IMR-90 (cell line): ENCODE measurements around the gene GPI. TPM values are rescaled to one million over a fixed set of nuclear protein-coding genes. Genes with fewer than 3 reads are reported as not detected.

Experiments
- ATAC-seq: fragments of 200-7000 bp; cut with Tn5 transposase; 2 replicates; pipeline ENCODE4 v1.9.1; 2020; ENCODE audit warnings: low read depth, mild to moderate bottlenecking, moderate library complexity
- BruUV-seq: library from RNA; stranded (reverse); fragments of 400-500 nt; replicated peaks from 2 replicates; lab custom pipeline; 2021; lab: Mats Ljungman, UMichigan
- CTCF ChIA-PET: fragments of 300-600 bp; formaldehyde crosslinking; extraction: SDS; loops from one replicate; lab custom pipeline; 2021; ENCODE audit warnings: antibody characterized with exemption; lab: Yijun Ruan, JAX
- POLR2A ChIA-PET: fragments of 300-600 bp; sonication (Branson Sonifier 250); formaldehyde crosslinking; loops from one replicate; lab custom pipeline; 2022; ENCODE audit warnings: antibody characterized with exemption; ENCODE audit not compliant: unreplicated experiment; lab: Charles Lee
- DNase-seq: peaks from one replicate; pipeline ENCODE4 v3.0.0; 2013
- H2AFZ ChIP-seq: replicated peaks from 2 replicates; pipeline ENCODE3; 2013; ENCODE audit warnings: low read length, mild to moderate bottlenecking; ENCODE audit not compliant: poor library complexity
- H2AK5ac ChIP-seq: 2 replicates; pipeline ENCODE4 v1.6.1; 2013; ENCODE audit warnings: low read depth, low read length, inconsistent platforms
- H2AK9ac ChIP-seq: replicated peaks from 2 replicates; pipeline ENCODE3; 2013; ENCODE audit warnings: mild to moderate bottlenecking, low read depth, low read length, moderate library complexity; ENCODE audit not compliant: poor library complexity
- H2BK120ac ChIP-seq: 2 replicates; pipeline ENCODE4 v1.6.1; 2013; ENCODE audit warnings: low read depth, low read length, inconsistent platforms
- H2BK15ac ChIP-seq: 3 replicates; pipeline ENCODE4 v1.6.1; 2013; ENCODE audit warnings: low read depth, low read length, inconsistent platforms
- H2BK20ac ChIP-seq: 2 replicates; pipeline ENCODE4 v1.6.1; 2013; ENCODE audit warnings: low read depth, mild to moderate bottlenecking, inconsistent platforms, low read length, moderate library complexity
- H2BK5ac ChIP-seq: 2 replicates; pipeline ENCODE4 v1.6.1; 2013; ENCODE audit warnings: mild to moderate bottlenecking, low read depth, low read length, inconsistent platforms; ENCODE audit not compliant: poor library complexity, severe bottlenecking
- H3K14ac ChIP-seq: replicated peaks from 2 replicates; pipeline ENCODE4 v1.6.1; 2013; ENCODE audit warnings: low read depth, low read length, inconsistent platforms
- H3K18ac ChIP-seq: 2 replicates; pipeline ENCODE4 v1.6.1; 2013; ENCODE audit warnings: low read depth, low read length, control low read depth
- H3K23ac ChIP-seq: 2 replicates; pipeline ENCODE4 v1.6.1; 2013; ENCODE audit warnings: low read depth, low read length, inconsistent platforms
- H3K27ac ChIP-seq: 2 replicates; pipeline ENCODE4 v1.5.1; 2013; ENCODE audit warnings: mild to moderate bottlenecking, control low read depth, low read length; ENCODE audit not compliant: insufficient read depth
- H3K27me3 ChIP-seq: 2 replicates; pipeline ENCODE4 v1.6.1; 2013; ENCODE audit warnings: low read length; ENCODE audit not compliant: control insufficient read depth, insufficient read depth
- H3K36me3 ChIP-seq: 2 replicates; pipeline ENCODE4 v1.6.1; 2013; ENCODE audit warnings: low read length, mixed read lengths; ENCODE audit not compliant: control insufficient read depth, insufficient read depth
- H3K4ac ChIP-seq: 2 replicates; pipeline ENCODE4 v1.6.1; 2013; ENCODE audit warnings: low read depth, low read length, inconsistent platforms
- H3K4me1 ChIP-seq: 2 replicates; pipeline ENCODE4 v1.6.1; 2013; ENCODE audit warnings: low read length, mixed read lengths; ENCODE audit not compliant: control insufficient read depth, insufficient read depth
- H3K4me2 ChIP-seq: 2 replicates; pipeline ENCODE4 v1.6.1; 2013; ENCODE audit warnings: low read depth, mild to moderate bottlenecking, control low read depth, low read length, moderate library complexity
- H3K4me3 ChIP-seq: 2 replicates; pipeline ENCODE4 v1.5.1; 2013; ENCODE audit warnings: low read depth, mild to moderate bottlenecking, control low read depth, low read length, moderate library complexity; ENCODE audit not compliant: insufficient read depth
- H3K56ac ChIP-seq: 2 replicates; pipeline ENCODE4 v1.6.1; 2013; ENCODE audit warnings: low read length, inconsistent platforms; ENCODE audit not compliant: insufficient read depth; ENCODE audit errors: extremely low read depth
- H3K79me1 ChIP-seq, 2 experiments: 2 replicates each; pipeline ENCODE4 v1.6.1; 2013; ENCODE audit warnings: low read length in 2 of 2, inconsistent platforms in 1 of 2, low read depth in 1 of 2
- H3K9ac ChIP-seq: 2 replicates; pipeline ENCODE4 v1.6.1; 2013; ENCODE audit warnings: low read depth, low read length, control low read depth
- H3K9me1 ChIP-seq: 2 replicates; pipeline ENCODE4 v1.6.1; 2013; ENCODE audit warnings: low read length, inconsistent platforms; ENCODE audit not compliant: insufficient read depth
- H3K9me3 ChIP-seq: 2 replicates; pipeline ENCODE4 v1.6.1; 2013; ENCODE audit warnings: low read length; ENCODE audit not compliant: control insufficient read depth, insufficient read depth
- H4K20me1 ChIP-seq: 2 replicates; pipeline ENCODE4 v1.6.1; 2013; ENCODE audit warnings: low read length, inconsistent platforms; ENCODE audit not compliant: insufficient read depth
- H4K5ac ChIP-seq: 2 replicates; pipeline ENCODE4 v1.6.1; 2013; ENCODE audit warnings: mild to moderate bottlenecking, low read depth, low read length, control low read depth
- H4K8ac ChIP-seq, 2 experiments: 2 replicates each; pipeline ENCODE4 v1.6.1; 2013; ENCODE audit warnings: low read depth in 2 of 2, low read length in 2 of 2, control low read depth in 1 of 2, inconsistent platforms in 1 of 2
- H4K91ac ChIP-seq: 2 replicates; pipeline ENCODE4 v1.6.1; 2013; ENCODE audit warnings: low read depth, low read length, inconsistent platforms; ENCODE audit not compliant: insufficient read depth
- CHD1 ChIP-seq: IDR thresholded peaks from 2 replicates; pipeline ENCODE4 v1.6.1; 2012; ENCODE audit warnings: low read depth, low read length, improper control_type of control experiment
- MAFK ChIP-seq: IDR thresholded peaks from 2 replicates; pipeline ENCODE4 v1.6.1; 2012; ENCODE audit warnings: low read depth, low read length, improper control_type of control experiment
- MXI1 ChIP-seq: IDR thresholded peaks from 2 replicates; pipeline ENCODE4 v1.6.1; 2012; ENCODE audit warnings: low read depth, mild to moderate bottlenecking, low read length, moderate library complexity, borderline replicate concordance
- NFE2L2 ChIP-seq: fragments of 150-350 bp; IDR thresholded peaks from 2 replicates; pipeline ENCODE4 v1.6.1; 2016; ENCODE audit warnings: low read depth, mild to moderate bottlenecking, low read length
- RCOR1 ChIP-seq: IDR thresholded peaks from 2 replicates; pipeline ENCODE4 v1.6.1; 2012; ENCODE audit warnings: mild to moderate bottlenecking, low read length, improper control_type of control experiment; ENCODE audit not compliant: insufficient replicate concordance
- SMC3 ChIP-seq: fragments of 150-350 bp; IDR thresholded peaks from 2 replicates; pipeline ENCODE4 v1.6.1; 2016; ENCODE audit warnings: low read depth, mild to moderate bottlenecking, antibody characterized with exemption, low read length, moderate library complexity
- WGBS, 2 experiments: methylation state at CpG; one replicate each; pipeline versions ENCODE4 v1.1.5 to v1.1.7; 2013; ENCODE audit warnings: missing lambda C conversion rate in 2 of 2; ENCODE audit not compliant: insufficient read length in 1 of 2; ENCODE audit errors: extremely low coverage in 2 of 2; 5-methylcytosine and 5-hydroxymethylcytosine counted together
- dilution Hi-C: fragments of 300-500 bp; cut with HindIII; formaldehyde crosslinking; loops from one replicate; pipeline ENCODE4 v1.14.3; 2018; ENCODE audit warnings: low sequenced_read_pairs; ENCODE audit not compliant: unreplicated experiment
- in situ Hi-C: fragments of 300-500 bp; cut with MboI; formaldehyde crosslinking; loops from 3 replicates; pipeline ENCODE4 v1.14.3; 2019; ENCODE audit warnings: low sequenced_read_pairs, inconsistent platforms, mixed read lengths
- intact Hi-C: fragments of 100-400 bp; cut with micrococcal nuclease; formaldehyde crosslinking; loops from 2 replicates; pipeline ENCODE4 v1.10.0; 2022
- polyA plus RNA-seq, 3 experiments: library from polyadenylated mRNA; depleted of rRNA; stranded (reverse); fragments of >200 nt; gene quantifications; 2 replicates each; pipeline ENCODE4 v1.2.3, GENCODE V29; 2012; ENCODE audit warnings: low replicate concordance in 1 of 3
- total RNA-seq: library from RNA; depleted of rRNA; stranded (reverse); fragments of >200 nt; gene quantifications from 2 replicates; pipeline ENCODE4 v1.2.3, GENCODE V29; 2012
- TF ChIP-seq, protein P1 (sequence below): fragments of 150-350 bp; IDR thresholded peaks from 2 replicates; pipeline ENCODE4 v1.6.1; 2016; ENCODE audit warnings: low read depth, mild to moderate bottlenecking, low read length, moderate library complexity, borderline replicate concordance

The GPI gene
- total and polyA plus RNA-seq, 2 of the 4 experiments (the other 2 are of a cell fraction), result 147 to 239 TPM

DNA sequence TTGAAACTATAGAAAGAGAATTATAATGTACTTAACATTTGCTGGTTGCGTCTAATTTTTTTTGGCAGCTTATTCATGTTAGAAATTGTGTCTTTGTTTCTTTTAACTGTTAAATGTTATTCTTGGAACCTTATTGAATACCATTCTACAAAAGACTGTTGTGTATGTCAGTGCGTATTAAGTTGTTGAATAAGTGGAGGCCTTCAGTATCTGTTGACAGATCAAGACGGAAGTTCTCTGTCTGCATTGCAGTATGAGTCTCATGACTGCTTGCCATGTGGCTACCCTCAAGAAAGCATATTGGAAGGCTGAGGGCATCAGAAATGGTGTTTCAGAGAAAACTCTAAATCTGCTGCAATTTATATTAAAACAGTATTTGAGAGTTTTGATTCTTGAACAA, 71.7 kb downstream of the GPI start:
- H2AK9ac ChIP-seq, result no peak overlapping the region
- BruUV-seq, result no TSS peak
- DNase-seq (no peak), ATAC-seq (no peak)
- no peak overlapping the region for H2BK5ac ChIP-seq
- H3K56ac ChIP-seq, result no peak overlapping the region
- H2BK120ac ChIP-seq, result no peak overlapping the region
- H3K9ac ChIP-seq, result no peak overlapping the region
- POLR2A ChIA-PET, result no interaction called here
- H4K8ac ChIP-seq, result no peak overlapping the region
- 100% methylated on average over 1 of the region's 3 CpGs; no CpG with 5 or more reads in 1 of the 2 experiments for WGBS, 2 experiments
- no peak overlapping the region for H3K4me3 ChIP-seq
- H2AFZ ChIP-seq, result no peak overlapping the region
- no peak overlapping the region for H3K14ac ChIP-seq
- no peak overlapping the region for H2BK20ac ChIP-seq
- H3K18ac ChIP-seq, result no peak overlapping the region
- H3K27ac ChIP-seq, result no peak overlapping the region
- no peak overlapping the region for H3K23ac ChIP-seq
- TF ChIP-seq MXI1 (no peak), NFE2L2 (no peak), MAFK (no peak), RCOR1 (no peak), SMC3 (no peak), CHD1 (no peak)
- TF ChIP-seq, protein P1, sequence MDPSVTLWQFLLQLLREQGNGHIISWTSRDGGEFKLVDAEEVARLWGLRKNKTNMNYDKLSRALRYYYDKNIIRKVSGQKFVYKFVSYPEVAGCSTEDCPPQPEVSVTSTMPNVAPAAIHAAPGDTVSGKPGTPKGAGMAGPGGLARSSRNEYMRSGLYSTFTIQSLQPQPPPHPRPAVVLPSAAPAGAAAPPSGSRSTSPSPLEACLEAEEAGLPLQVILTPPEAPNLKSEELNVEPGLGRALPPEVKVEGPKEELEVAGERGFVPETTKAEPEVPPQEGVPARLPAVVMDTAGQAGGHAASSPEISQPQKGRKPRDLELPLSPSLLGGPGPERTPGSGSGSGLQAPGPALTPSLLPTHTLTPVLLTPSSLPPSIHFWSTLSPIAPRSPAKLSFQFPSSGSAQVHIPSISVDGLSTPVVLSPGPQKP, result no peak
- peaks cover 34% of the 10 kb centered on the region for H3K36me3 ChIP-seq
- no peak overlapping the region for H4K91ac ChIP-seq
- H3K79me1 ChIP-seq, result peaks cover 28 to 47% of the 10 kb centered on the region in 2 experiments
- CTCF ChIA-PET, result interaction anchor here (0.6 kb wide), 1 partner anchor 321 kb away, joined by 3 read pairs; no protein-coding TSS in a partner anchor
- H3K27me3 ChIP-seq, result no peaks in the 10 kb centered on the region
- no peak overlapping the region for H2BK15ac ChIP-seq
- no peak overlapping the region for H3K4me2 ChIP-seq
- intact Hi-C loops, result loop anchor here (10.0 kb wide), 1 partner anchor 212 kb away; no protein-coding TSS in a partner anchor
- no peak overlapping the region for H3K4ac ChIP-seq
- peaks cover 11% of the 10 kb centered on the region for H3K9me1 ChIP-seq
- no peaks in the 10 kb centered on the region for H3K9me3 ChIP-seq
- in situ Hi-C loops, result no loop called here
- peaks cover 44% of the 10 kb centered on the region for H4K20me1 ChIP-seq
- H4K5ac ChIP-seq, result no peak overlapping the region
- H3K4me1 ChIP-seq, result peaks cover 11% of the 10 kb centered on the region
- no peak overlapping the region for H2AK5ac ChIP-seq
- dilution Hi-C loops, result no loop called here
